Head of caudate nucleus (tissue), 42 donors: Measurements from ENCODE around the gene ACAD11.
"Not testable (repeated sequence)": the region's sequence is repeated elsewhere in the genome, so short reads cannot be mapped to it uniquely, and the experiment has no call there.

Experiments used
- DNase-seq, 42 donors: peaks; one replicate each; pipeline versions ENCODE4 v3.0.0 to v3.0.0-alpha.2; 2020 to 2021; ENCODE audit warnings: mixed read lengths in 7 of 42
- intact Hi-C: fragments of 100-400 bp; cut with DNase I; formaldehyde crosslinking; loops from one replicate; pipeline ENCODE4 v1.15.0; 2022

The ACAD11 gene

GRCh38 chr3:132616780-132617179 lies 42.8 kb downstream of the ACAD11 start:
- intact Hi-C loops = no loop called here
- no peak for DNase-seq

GRCh38 chr3:132615881-132616280 lies 43.7 kb downstream of the ACAD11 start:
- intact Hi-C loops = no loop called here
- DNase-seq = no peak

- DNase-seq, intact Hi-C loops: not testable (repeated sequence)
These were observed 44.3 kb downstream of the ACAD11 start for GRCh38 chr3:132615301-132615700.

GRCh38 chr3:132606620-132607019 lies 53.0 kb downstream of the ACAD11 start:
- DNase-seq, intact Hi-C loops: not testable (repeated sequence)

GRCh38 chr3:132606085-132606484 lies 53.5 kb downstream of the ACAD11 start:
- intact Hi-C loops = no loop called here

GRCh38 chr3:132605374-132605792 lies 54.2 kb downstream of the ACAD11 start:
- DNase-seq = no peak

More at GRCh38 chr3:132606085-132606484, 53.5 kb downstream of the ACAD11 start:
- DNase-seq = no peak

GRCh38 chr3:132600614-132601013 lies 59.0 kb downstream of the ACAD11 start:
- intact Hi-C loops, DNase-seq: not testable (repeated sequence)

More at GRCh38 chr3:132605374-132605792, 54.2 kb downstream of the ACAD11 start:
- intact Hi-C loops = no loop called here

- DNase-seq = no peak
- intact Hi-C loops = no loop called here
These were observed 61.4 kb downstream of the ACAD11 start for GRCh38 chr3:132598181-132598580.

GRCh38 chr3:132597660-132598059 lies 61.9 kb downstream of the ACAD11 start:
- DNase-seq = no peak
- intact Hi-C loops = no loop called here

GRCh38 chr3:132596816-132597433 lies 62.7 kb downstream of the ACAD11 start, which contains the start of gene ACKR4:
Gene ACKR4, plus strand, starts transcription at chr3:132597270. Its CDS starts 3,128 bp downstream, at chr3:132600398.
- intact Hi-C loops = no loop called here
- no peak for DNase-seq

- intact Hi-C loops = no loop called here
These were observed 63.3 kb downstream of the ACAD11 start for GRCh38 chr3:132596326-132596725.

GRCh38 chr3:132595014-132595413 lies 64.6 kb downstream of the ACAD11 start:
- DNase-seq = no peak
- intact Hi-C loops = no loop called here

More at GRCh38 chr3:132596326-132596725, 63.3 kb downstream of the ACAD11 start:
- no peak for DNase-seq

- no peak for DNase-seq
- intact Hi-C loops = no loop called here
These were observed 65.1 kb downstream of the ACAD11 start for GRCh38 chr3:132594498-132594897.

- no peak for DNase-seq
- intact Hi-C loops = no loop called here
These were observed 65.7 kb downstream of the ACAD11 start for GRCh38 chr3:132593947-132594323.

GRCh38 chr3:132593241-132593946 lies 66.2 kb downstream of the ACAD11 start:
- no peak for DNase-seq
- intact Hi-C loops = no loop called here

GRCh38 chr3:132592216-132592615 lies 67.4 kb downstream of the ACAD11 start:
- no peak for DNase-seq
- intact Hi-C loops = no loop called here

GRCh38 chr3:132587401-132587800 lies 72.2 kb downstream of the ACAD11 start:
- DNase-seq = no peak
- intact Hi-C loops = no loop called here

GRCh38 chr3:132573797-132574211 lies 85.8 kb downstream of the ACAD11 start:
- no peak for DNase-seq
- intact Hi-C loops = no loop called here

- no peak for DNase-seq
- intact Hi-C loops = no loop called here
These were observed 89.6 kb downstream of the ACAD11 start for GRCh38 chr3:132570016-132570415.

- intact Hi-C loops = no loop called here
These were observed 90.0 kb downstream of the ACAD11 start for GRCh38 chr3:132569580-132569979.

GRCh38 chr3:132569153-132569552 lies 90.5 kb downstream of the ACAD11 start:
- no peak for DNase-seq

More at GRCh38 chr3:132569580-132569979, 90.0 kb downstream of the ACAD11 start:
- DNase-seq = no peak

More at GRCh38 chr3:132569153-132569552, 90.5 kb downstream of the ACAD11 start:
- intact Hi-C loops = no loop called here
